HAP-1 (cell line): ENCODE measurements around the gene CLTB.
"Not testable (repeated sequence)": the region's sequence is repeated elsewhere in the genome, so short reads cannot be mapped to it uniquely, and the experiment has no call there.

ENCODE experiments used
- DNase-seq, 2 experiments: peaks; one replicate each; pipeline ENCODE4 v3.0.0-alpha.2; 2016 to 2020; ENCODE audit warnings: low spot score in 2 of 2
- H3K27me3 ChIP-seq: fragments of 250-450 bp; sonication (Bioruptor Pico); 2 replicates; pipeline ENCODE4 v1.5.1; 2020; ENCODE audit warnings: low read depth, mild to moderate bottlenecking, moderate library complexity
- H3K36me3 ChIP-seq: fragments of 250-450 bp; sonication (Bioruptor Pico); replicated peaks from 2 replicates; pipeline ENCODE4 v1.5.1; 2020; ENCODE audit warnings: mild to moderate bottlenecking
- H3K4me1 ChIP-seq: fragments of 250-450 bp; sonication (Bioruptor Pico); 2 replicates; pipeline ENCODE4 v1.5.1; 2020; ENCODE audit warnings: mild to moderate bottlenecking
- H3K4me3 ChIP-seq: fragments of 250-450 bp; sonication (Bioruptor Pico); 2 replicates; pipeline ENCODE4 v1.5.1; 2020; ENCODE audit warnings: mild to moderate bottlenecking, moderate library complexity
- H3K9me3 ChIP-seq: fragments of 250-450 bp; sonication (Bioruptor Pico); 2 replicates; pipeline ENCODE4 v1.5.1; 2020; ENCODE audit warnings: mild to moderate bottlenecking, moderate library complexity
- in situ Hi-C: fragments of 300-500 bp; cut with MboI; formaldehyde crosslinking; loops from 3 replicates; pipeline ENCODE4 v1.14.3; 2020; ENCODE audit warnings: low sequenced_read_pairs, inconsistent platforms, mixed read lengths

Gene CLTB

GRCh38 chr5:176415952-176416924 is at the start of gene CLTB:
Gene CLTB (minus strand): TSS chr5:176416539. CDS start chr5:176416363, 176 bp downstream.
- Histone ChIP-seq H3K36me3 (0 out of 2 replicates have a peak, but pooled peaks cover 2% of the 10 kb centered on the region), H3K4me1 (peaks cover 10% of the 10 kb centered on the region), H3K4me3 (peak within 1 kb of the TSS; percentile 60), H3K27me3 (no peaks in the 10 kb centered on the region), H3K9me3 (peaks cover 8% of the 10 kb centered on the region)
- in situ Hi-C loops, result loop anchor here (10.0 kb wide), 1 partner anchor 129 kb away; the partner anchor contains the start of gene CDHR2
- DNase-seq, result peak; percentile 87 to 91

- no peak for DNase-seq
- in situ Hi-C loops, result no loop called here
- Histone ChIP-seq H3K36me3 (peaks cover 13% of the 10 kb centered on the region; the same call in 1 of the 2 replicates), H3K4me1 (no peaks in the 10 kb centered on the region), H3K27me3 (no peaks in the 10 kb centered on the region), H3K9me3 (no peaks in the 10 kb centered on the region), H3K4me3 (no peak overlapping the region)
Measured at GRCh38 chr5:176463113-176463764, 46.9 kb upstream of the CLTB start.

- Histone ChIP-seq H3K4me1 (no peaks in the 10 kb centered on the region), H3K36me3 (peaks cover 9% of the 10 kb centered on the region; the same call in 1 of the 2 replicates), H3K9me3 (no peaks in the 10 kb centered on the region), H3K27me3 (no peaks in the 10 kb centered on the region), H3K4me3 (no peak overlapping the region)
- DNase-seq, result no peak
- in situ Hi-C loops, result no loop called here
Measured at GRCh38 chr5:176461349-176461748, 45.0 kb upstream of the CLTB start.

GRCh38 chr5:176458904-176459561 is 42.7 kb upstream of the CLTB start:
- Histone ChIP-seq H3K4me1 (no peaks in the 10 kb centered on the region), H3K27me3 (no peaks in the 10 kb centered on the region), H3K36me3 (peaks cover 7% of the 10 kb centered on the region), H3K9me3 (no peaks in the 10 kb centered on the region), H3K4me3 (no peak overlapping the region)
- in situ Hi-C loops, result no loop called here
- no peak for DNase-seq

GRCh38 chr5:176454724-176455394 is 38.5 kb upstream of the CLTB start:
- Histone ChIP-seq H3K9me3 (no peaks in the 10 kb centered on the region), H3K4me1 (peaks cover 4% of the 10 kb centered on the region; the same call in 1 of the 2 replicates), H3K27me3 (no peaks in the 10 kb centered on the region), H3K36me3 (peaks cover 26% of the 10 kb centered on the region), H3K4me3 (no peak overlapping the region)
- DNase-seq, result no peak
- in situ Hi-C loops, result no loop called here

- no peak overlapping the region for H3K4me3 ChIP-seq
- no peaks in the 10 kb centered on the region for H3K9me3 ChIP-seq
- peaks cover 9% of the 10 kb centered on the region; the same call in 1 of the 2 replicates for H3K4me1 ChIP-seq
- in situ Hi-C loops, result no loop called here
- DNase-seq, result no peak
- no peaks in the 10 kb centered on the region for H3K27me3 ChIP-seq
- H3K36me3 ChIP-seq, result peaks cover 29% of the 10 kb centered on the region
Measured at GRCh38 chr5:176450077-176450476, 33.7 kb upstream of the CLTB start.

- H3K36me3 ChIP-seq, result peaks cover 13% of the 10 kb centered on the region
- H3K4me1 ChIP-seq, result peaks cover 9% of the 10 kb centered on the region; the same call in 1 of the 2 replicates
- in situ Hi-C loops, result no loop called here
- H3K27me3 ChIP-seq, result no peaks in the 10 kb centered on the region
- DNase-seq, result peak; percentile 96 to 99
- H3K9me3 ChIP-seq, result no peaks in the 10 kb centered on the region
- H3K4me3 ChIP-seq, result peak within 1 kb of the TSS; percentile 93
Measured at GRCh38 chr5:176447978-176448608, 31.8 kb upstream of the CLTB start, which contains the start of gene FAF2. Gene FAF2 (plus strand): TSS chr5:176448385. CDS start chr5:176448408, 23 bp downstream.

- no peaks in the 10 kb centered on the region for H3K27me3 ChIP-seq
- no peak for DNase-seq
- in situ Hi-C loops, result no loop called here
- peak overlapping the region; percentile 93 for H3K4me3 ChIP-seq
- peaks cover 8% of the 10 kb centered on the region for H3K36me3 ChIP-seq
- H3K9me3 ChIP-seq, result no peaks in the 10 kb centered on the region
- H3K4me1 ChIP-seq, result peaks cover 11% of the 10 kb centered on the region; the same call in 1 of the 2 replicates
Measured at GRCh38 chr5:176447591-176447977, 31.2 kb upstream of the CLTB start.

GRCh38 chr5:176446884-176447590 is 30.7 kb upstream of the CLTB start:
- Histone ChIP-seq H3K9me3 (no peaks in the 10 kb centered on the region), H3K4me3 (peak overlapping the region; percentile 93), H3K36me3 (peaks cover 5% of the 10 kb centered on the region), H3K27me3 (no peaks in the 10 kb centered on the region), H3K4me1 (peaks cover 16% of the 10 kb centered on the region)
- in situ Hi-C loops, result no loop called here
- DNase-seq, result peak in 1 of 2 experiments; percentile 43

- no peaks in the 10 kb centered on the region for H3K9me3 ChIP-seq
- no peak overlapping the region; the same call in 1 of the 2 replicates for H3K4me3 ChIP-seq
- no peaks in the 10 kb centered on the region for H3K27me3 ChIP-seq
- in situ Hi-C loops, result no loop called here
- DNase-seq, result no peak
- H3K4me1 ChIP-seq, result peaks cover 25% of the 10 kb centered on the region
- H3K36me3 ChIP-seq, result peaks cover 5% of the 10 kb centered on the region
Measured at GRCh38 chr5:176446028-176446665, 29.8 kb upstream of the CLTB start.

GRCh38 chr5:176444742-176445141 is 28.4 kb upstream of the CLTB start:
- no peak for DNase-seq
- Histone ChIP-seq H3K4me1 (peaks cover 28% of the 10 kb centered on the region), H3K4me3 (no peak overlapping the region), H3K9me3 (no peaks in the 10 kb centered on the region), H3K36me3 (peaks cover 3% of the 10 kb centered on the region), H3K27me3 (no peaks in the 10 kb centered on the region)
- in situ Hi-C loops, result no loop called here

GRCh38 chr5:176442911-176443310 is 26.6 kb upstream of the CLTB start:
- H3K4me1 ChIP-seq, result peaks cover 25% of the 10 kb centered on the region
- H3K36me3 ChIP-seq, H3K9me3 ChIP-seq, H3K27me3 ChIP-seq, DNase-seq, in situ Hi-C loops, H3K4me3 ChIP-seq: not testable (repeated sequence)
